Glomerular visceral epithelial cell (primary cell): ENCODE results near the gene C1QA.

Experiments
- DNase-seq: peaks from one replicate; pipeline ENCODE4 v3.0.0-alpha.2; 2016; ENCODE audit errors: extremely low spot score

Gene C1QA

GRCh38 chr1:22636353-22636752 lies at the start of gene C1QA:
C1QA (plus strand) TSS chr1:22636628; CDS start chr1:22637617, 989 bp downstream.
- no peak for DNase-seq

DNA sequence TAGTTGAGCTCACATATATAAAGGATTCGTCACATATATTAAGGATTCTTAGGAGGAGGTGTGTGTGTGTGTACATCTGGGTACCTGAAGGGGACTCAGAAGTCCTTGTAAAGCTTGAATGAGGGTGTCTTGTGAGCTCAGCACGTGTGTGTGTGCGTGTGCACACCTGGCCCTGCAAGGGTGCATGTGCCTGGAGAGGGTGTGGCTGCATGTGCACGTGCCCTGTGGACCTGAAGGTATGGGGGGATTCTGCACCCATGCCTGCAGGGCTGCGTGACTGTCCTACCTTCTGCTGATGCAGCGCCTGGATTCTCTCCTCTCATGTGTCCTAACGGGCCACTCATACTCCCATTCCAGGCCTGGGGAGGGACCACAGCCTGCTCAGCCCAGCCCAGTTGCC lies 49.2 kb upstream of the C1QA start:
- no peak for DNase-seq

DNA sequence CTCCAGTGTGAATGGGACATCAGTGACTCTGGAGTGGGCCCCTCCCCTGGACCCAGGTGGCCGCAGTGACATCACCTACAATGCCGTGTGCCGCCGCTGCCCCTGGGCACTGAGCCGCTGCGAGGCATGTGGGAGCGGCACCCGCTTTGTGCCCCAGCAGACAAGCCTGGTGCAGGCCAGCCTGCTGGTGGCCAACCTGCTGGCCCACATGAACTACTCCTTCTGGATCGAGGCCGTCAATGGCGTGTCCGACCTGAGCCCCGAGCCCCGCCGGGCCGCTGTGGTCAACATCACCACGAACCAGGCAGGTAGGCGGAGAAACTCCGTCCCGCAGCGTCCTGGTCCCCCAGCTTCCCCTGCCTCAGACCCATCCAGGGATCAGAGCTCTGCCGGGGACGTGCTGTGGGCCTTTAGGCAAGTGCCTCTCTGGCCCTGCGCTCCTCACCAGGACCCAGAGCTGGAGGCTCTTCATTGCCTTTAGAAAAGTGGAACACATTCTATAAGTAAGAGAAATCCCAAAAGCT lies 47.5 kb upstream of the C1QA start:
- no peak for DNase-seq

DNA sequence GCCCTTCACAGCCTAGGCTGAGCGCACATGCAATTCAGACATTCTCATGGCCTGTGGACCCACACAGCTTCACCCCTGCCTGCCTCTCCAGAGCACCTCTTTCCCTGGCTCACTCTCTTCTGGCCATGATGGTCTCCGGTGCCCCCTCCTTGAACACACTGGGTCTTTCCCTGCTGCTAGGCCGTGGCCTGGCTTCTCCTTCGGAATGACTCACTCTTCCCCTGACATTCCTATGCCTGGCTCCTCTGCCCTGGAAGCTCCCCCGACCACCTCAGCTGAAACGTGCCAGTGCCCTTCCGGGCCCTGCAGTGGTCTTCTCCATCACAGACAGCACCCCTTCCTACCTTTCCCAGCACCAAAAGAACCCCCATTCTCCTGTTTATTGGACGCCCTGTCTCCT lies 44.9 kb upstream of the C1QA start:
- no peak for DNase-seq

DNA sequence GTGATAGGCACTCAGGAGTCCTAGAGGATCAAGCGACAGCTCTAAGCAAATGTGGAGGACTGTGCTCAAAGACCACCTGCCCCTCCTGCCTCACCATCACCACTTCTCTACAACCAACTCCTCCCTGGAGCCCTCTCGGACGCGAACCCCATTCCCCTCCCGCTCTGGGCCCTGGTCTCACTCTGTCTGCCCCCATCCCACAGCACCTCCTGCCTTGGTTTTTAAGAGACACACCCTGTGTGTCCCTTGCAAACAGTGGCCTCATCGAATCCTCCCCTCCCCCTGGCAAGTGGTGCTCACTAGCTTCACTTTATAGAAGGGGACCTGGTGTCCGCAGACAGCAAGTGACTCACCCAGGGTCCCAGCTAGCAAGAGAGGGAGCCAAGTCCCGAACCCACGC lies 44.4 kb upstream of the C1QA start:
- DNase-seq = no peak

GRCh38 chr1:22592919-22593790 lies 43.3 kb upstream of the C1QA start:
- DNase-seq = no peak

DNA sequence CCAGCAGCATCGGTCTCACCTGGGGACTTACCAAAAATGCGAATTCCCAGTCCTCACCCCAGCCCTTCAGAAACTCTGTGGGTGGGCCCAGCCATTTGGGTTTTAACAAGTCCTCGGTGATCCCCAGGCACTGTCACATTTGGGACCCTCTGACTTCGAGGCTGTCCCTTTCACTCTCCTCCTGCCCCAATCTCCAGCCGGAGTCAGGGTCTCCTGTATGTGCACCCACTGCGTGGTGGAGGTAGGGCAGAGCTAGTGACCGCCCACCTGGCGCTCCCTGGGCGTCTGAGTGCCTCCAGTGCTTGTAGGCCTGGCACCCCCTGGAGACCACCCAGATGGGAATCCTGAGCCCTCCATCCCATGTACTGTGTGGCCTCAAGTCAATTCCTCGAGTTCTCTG lies 42.0 kb upstream of the C1QA start:
- no peak for DNase-seq

- no peak for DNase-seq
Observed at GRCh38 chr1:22595108-22595507, 41.3 kb upstream of the C1QA start.

- no peak for DNase-seq
Observed at GRCh38 chr1:22597301-22597965, 39.0 kb upstream of the C1QA start.

- no peak for DNase-seq
Observed at GRCh38 chr1:22597996-22598395, 38.4 kb upstream of the C1QA start.

- no peak for DNase-seq
Observed at GRCh38 chr1:22598736-22599135, 37.7 kb upstream of the C1QA start.

DNA sequence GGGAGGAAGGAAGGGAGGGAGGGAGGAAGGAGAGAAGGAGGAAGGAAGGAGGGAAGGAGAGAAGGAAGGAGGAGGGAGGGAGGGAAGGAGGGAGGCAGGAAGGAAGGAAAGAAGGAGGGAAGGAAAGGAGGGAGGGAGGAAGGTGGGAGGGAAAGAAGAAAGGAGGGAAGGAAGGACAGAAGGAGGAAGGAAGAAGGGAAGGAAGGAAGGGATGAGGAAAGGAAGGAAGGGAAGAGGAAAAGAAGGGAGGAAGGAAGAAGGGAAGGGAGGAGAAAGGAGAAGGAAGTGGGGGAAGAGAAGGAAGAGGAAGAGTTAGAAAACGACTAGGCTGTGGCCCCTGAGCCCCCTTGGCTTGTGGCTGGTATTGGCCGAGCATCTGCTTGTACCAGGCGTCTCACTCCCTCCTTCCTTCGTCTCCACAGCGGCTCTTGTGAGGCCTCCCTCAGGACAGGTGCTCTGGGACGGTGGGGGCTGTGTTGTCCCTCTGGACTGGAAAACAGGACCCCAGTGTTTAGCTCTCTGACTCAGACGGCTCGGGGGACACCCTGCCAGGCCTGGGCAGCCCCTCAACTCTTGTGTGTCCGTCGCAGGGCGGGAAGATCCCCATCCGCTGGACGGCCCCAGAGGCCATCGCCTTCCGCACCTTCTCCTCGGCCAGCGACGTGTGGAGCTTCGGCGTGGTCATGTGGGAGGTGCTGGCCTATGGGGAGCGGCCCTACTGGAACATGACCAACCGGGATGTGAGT lies 36.2 kb upstream of the C1QA start:
- DNase-seq = no peak

- DNase-seq = no peak
Observed at GRCh38 chr1:22600817-22601605, 35.4 kb upstream of the C1QA start.

DNA sequence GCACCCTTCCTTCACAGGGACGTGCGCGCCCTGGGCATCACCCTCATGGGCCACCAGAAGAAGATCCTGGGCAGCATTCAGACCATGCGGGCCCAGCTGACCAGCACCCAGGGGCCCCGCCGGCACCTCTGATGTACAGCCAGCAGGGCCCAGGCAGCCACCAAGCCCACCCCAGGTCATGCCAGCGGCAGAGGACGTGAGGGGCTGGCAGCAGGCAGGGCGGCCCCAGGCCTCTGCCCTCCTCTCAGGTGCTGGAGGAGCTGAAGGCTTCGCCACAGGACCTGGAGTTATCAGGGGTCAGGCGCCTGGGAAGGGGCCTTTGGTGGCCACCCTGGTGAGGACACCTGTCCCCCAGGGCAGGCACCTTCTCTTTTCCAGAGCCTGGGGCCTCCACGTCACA lies 34.8 kb upstream of the C1QA start:
- no peak for DNase-seq

DNA sequence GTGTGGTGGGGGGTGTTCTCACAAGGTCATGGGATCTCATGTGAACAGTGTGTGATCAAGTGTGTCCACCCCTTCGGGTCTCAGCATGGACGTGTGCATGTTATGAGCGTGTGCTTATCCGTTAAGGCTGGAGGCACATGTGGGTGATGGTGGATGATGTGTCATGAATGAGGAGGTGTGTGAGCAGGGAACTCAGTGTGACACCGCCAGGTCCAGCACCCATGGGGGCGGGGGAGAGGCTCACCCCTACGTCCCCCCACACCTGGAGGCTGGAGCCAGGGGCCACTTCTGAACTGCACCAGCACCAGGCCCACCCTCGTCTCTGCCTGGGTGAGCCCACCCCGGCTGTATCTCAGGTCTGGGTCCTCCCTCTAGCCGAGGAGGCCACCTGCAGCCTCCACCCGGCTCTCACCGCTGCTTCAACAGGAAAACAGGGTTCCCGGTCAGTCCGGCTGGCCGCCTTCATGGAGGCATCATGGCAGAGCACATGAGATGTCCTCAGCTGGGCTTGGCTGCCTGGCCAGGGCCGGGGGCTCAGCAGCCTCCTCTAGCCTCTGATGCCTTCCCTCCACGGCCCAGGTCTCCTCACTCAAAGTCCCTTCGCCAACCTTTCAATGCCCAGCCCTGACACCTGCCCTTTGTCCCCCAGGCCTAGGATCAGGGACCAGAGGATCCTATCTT lies 34.2 kb upstream of the C1QA start:
- no peak for DNase-seq

GRCh38 chr1:22606161-22606560 lies 30.3 kb upstream of the C1QA start:
- DNase-seq = no peak

DNA sequence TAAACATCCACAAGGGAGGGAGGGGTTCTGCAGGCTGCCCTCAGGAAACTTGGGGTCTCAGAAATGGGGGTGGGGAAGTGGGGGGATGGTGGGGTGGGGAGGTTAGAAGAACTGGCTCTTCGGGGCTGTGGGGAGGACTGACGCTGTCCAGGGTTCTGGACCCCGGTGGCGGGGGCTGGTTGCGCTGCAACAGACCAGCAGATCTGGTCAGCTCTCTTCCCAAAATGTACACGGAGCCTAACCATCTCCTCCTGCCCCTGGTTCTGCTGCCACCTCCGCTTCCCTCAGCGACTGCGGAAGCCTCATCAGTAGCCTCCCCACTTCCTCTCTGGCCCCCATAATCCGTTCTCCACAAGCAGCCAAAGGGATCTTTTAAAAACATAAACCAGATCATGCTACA lies 29.3 kb upstream of the C1QA start:
- no peak for DNase-seq

GRCh38 chr1:22608361-22608760 lies 28.1 kb upstream of the C1QA start:
- DNase-seq = no peak

GRCh38 chr1:22609291-22609690 lies 27.1 kb upstream of the C1QA start:
- no peak for DNase-seq

- DNase-seq = peak; percentile 39
Observed at GRCh38 chr1:22611530-22611947, 24.9 kb upstream of the C1QA start.
